Activated CD4-positive, alpha-beta T cell treated with anti-CD3 and anti-CD28 coated beads for 24 hours (primary cell): ENCODE measurements around the gene TOP1.

ENCODE experiments used
- DNase-seq, 2 donors: peaks; one replicate each; pipeline ENCODE4 v3.0.0-alpha.2; 2020; ENCODE audit warnings: low read depth in 2 of 2

The TOP1 gene

DNA sequence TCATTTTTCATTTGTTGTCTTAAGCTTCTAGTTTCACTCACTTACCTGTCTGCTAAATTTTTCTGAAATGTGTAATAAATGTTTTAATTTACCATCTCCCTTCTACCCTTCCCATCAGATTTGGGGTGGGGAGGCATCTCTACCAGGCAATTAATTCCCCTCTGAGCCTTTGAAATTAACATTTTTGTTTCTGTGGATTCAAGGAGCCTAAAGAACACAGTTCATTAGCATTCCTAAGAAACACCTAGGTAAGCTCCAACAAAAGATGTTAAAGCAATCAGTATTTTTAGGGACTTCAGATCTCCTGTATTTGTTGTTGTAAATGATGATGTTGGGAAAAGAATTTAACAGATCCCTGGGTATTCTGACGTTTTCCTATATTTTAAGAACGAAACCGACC, 6.6 kb downstream of the TOP1 start:
- no peak for DNase-seq

DNA sequence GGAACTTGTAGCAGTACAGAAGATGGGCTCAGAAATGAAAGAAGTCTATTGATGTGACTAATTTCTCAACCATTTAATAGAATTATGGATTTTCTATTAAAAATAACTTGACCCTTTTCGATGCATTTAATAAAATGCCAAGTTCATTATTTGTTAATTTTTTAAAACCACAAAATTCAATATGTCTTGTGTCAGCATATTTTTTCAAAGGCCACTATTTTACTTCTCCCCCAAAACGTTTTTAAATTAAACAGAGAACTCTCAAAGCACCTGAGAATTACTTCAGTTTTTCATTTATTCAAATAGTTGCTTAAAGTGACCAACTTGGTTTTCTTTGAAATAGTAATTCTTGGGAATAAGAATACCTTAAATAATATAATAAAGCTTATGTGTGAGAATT, 8.6 kb downstream of the TOP1 start:
- DNase-seq = no peak

DNA sequence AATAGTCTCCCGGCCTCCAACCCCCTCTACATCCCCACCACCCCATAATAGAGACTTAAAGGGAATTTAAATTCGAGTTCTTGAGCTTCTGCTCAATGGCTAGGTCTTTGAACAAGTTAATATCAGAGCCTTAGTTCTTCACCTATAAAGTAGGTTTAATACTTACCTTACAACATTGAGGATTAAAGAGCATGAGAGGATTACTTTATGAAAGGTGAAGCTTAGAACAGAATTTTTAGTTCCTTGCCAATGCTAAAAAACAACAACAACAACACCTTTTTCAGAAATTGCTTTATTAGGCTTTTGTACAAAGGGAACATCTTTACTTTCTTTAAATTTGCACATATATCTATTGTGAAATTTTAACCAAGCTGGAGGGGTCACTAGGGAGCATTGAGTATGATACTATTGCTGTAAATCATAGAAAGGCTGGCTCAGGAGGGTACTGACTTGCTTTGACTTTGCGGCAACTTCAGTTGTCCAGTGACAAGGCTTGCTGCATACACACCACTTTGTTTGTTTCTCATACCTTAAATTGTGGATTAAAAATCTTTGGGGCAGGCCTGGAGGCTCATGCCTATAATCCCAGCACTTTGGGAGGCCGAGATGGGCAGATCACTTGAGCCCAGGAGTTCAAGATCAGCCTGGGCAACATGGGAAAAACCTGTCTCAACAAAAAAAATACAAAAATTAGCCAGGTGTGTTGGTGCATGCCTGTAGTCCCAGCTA, 9.7 kb downstream of the TOP1 start:
- no peak for DNase-seq

DNA sequence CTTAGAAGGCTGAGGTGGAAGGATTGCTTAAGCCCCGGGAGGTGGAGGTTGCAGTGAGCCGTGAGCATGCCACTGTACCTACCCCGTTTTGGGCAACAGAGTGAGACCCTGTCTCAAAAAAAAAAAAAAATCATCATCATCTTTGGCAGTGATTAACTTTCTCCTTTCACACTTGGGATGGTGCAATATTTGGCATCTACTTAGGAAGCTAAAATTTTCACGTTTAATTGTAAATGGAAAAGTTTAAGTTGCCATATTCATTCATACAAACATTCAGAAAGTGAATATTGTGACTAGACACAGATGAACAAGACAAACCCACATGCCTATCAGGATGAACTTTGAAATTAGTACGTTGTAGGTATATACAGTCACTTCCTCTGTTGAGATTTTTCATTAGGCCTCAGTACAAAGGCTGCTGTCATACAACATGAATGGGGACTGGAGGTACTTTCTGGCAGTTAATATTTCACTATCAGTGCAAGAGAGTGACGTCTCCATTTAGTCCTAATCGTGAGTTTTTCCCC, 10.3 kb downstream of the TOP1 start:
- DNase-seq = no peak

DNA sequence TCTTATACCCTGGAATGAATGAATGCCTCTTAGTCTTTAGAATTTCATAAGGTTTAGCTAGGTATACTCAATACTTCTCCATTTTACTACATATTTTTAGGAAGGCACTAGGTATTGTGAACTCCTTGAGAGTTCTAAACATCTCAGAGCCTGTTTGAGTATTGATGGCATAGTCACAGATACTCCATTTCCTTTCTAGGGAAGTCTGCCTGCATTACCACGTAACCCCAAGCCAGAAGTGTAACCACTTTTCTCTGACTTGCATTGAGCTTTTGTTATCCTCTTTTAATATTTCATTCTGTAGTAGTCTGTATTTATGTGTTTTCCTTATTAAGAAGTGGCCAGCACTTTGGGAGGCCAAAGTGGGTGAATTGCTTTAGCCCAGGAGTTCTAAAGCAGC, 12.2 kb downstream of the TOP1 start:
- DNase-seq = no peak

DNA sequence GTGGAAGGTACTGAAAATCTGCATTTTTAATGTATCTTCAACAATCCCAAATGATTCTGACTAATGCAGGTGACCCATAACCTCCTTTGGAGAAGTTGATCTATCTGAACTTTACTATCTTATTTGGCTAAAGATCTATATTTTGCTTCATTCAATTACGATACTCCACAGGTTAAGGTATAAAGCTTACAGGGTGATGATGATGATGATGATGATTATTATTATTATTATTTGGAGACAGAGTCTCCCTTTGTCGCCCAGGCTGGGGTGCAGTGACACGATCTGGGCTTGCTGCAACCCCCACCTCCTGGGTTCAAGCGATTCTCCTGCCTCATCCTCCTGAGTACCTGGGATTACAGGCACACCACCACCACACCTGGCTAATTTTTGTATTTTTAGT, 13.1 kb downstream of the TOP1 start:
- DNase-seq = no peak

DNA sequence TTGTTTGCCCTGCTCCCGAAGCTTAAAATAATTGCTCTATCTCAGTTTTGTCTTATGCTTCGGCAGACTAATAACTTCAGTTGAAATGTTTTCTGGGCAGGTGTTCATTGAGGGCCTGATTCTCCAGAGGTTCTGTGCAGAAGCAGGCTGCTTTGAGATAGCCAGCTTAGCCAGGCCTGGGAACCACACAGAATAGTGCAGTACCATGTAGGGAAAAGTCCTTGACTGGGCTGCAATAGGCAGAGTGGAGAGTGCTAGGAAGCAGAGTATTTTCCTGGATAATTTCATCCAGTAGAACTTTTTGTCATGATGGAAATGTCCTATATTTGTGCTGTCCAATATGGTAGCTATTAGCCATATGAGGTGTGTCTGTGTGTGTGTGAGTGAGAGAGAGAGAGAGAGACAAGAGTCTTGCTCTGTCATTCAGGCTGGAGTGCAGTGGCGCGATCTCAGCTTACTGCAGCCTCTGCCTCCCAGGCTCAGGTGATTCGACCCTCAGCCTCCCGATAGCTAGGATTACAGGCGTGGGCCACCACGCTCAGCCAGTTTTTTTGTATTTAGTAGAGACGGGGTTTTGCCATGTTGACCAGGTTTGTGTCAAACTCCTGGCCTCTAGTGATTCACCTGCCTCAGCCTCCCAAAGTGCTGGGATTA, 15.9 kb downstream of the TOP1 start:
- no peak for DNase-seq

DNA sequence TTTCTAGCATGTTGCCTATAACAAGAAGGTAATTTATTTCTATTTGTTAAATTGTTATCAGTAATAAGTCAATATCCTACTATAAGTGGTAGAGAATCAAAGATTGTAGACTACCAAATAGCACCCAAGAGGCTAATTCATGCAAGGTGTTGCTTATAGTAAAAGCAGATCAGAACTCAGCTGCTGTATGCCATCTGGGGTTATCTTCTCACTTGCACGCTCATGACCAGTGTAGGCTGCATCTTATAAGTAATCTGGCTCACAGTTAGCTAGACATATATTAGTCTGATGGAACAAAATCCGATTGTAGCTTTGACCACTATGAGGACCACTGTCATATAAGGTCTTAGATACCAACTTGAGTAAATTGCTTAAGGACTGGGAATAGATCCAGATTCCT, 17.0 kb downstream of the TOP1 start:
- DNase-seq = no peak

DNA sequence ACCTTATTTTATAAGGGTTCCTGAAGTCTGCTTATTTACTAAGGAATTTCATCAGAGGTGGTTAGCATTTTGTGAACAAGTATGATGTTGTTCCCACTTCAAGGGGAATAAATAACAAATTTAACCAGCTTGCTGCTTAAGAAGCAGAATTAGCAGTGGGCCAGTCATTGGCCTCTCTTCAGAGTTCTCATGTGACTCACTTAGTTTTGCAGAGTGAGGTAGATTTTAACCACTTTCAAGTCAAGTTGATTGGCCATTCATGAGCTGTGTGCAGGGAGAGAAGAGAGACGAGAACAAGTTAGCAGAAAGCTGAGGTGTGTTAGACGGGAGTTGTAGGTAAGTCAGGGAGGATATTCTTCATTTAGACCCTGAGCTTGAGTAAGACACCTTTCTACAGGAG, 18.1 kb downstream of the TOP1 start:
- DNase-seq = no peak

DNA sequence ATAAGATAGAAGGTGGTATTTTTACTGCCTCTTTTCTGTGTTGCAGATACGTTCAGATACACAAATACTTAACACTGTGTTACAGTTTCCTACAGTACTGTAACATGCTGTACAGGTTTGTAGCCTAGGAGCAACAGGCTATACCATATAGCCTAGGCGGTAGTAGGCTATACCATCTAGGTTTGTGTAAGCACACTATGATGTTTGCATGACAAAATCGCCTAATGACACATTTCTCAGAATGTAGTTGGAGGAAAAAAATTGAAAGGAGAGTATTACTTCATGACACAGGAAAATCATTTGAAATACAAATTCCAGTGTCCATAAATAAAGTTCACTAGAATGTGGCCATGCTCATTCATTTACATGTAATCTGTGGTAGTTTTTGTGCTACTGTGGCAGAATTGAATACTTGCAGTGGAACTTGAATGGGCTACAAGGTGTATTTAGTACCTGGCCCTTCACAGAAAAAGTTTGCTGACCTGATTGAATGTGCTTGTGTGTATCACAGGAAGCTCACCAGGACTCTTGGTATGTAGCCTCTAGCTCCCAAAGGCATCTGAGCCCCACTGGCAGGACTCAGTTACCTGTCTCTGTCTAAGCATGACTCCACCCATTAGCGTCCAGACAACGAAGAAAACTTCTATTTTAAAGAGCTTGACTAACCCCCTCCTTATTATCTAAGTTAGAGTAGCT, 18.8 kb downstream of the TOP1 start:
- DNase-seq = no peak

DNA sequence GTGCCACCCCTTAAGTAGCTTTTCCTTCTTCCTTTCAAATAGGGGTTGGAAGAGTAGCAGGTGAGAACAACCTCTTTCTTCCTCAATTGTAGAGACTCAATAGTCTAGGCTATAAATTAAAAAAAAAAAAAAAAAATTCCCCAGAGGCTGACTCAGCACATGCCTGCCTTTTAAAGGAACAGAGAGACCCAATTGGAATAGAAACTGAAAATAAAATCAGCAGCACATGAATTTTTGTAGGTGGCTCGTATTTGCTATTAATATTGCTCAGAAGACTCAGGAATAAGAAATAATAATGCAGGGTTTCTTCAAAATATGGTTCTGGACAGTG, 19.3 kb downstream of the TOP1 start:
- no peak for DNase-seq

DNA sequence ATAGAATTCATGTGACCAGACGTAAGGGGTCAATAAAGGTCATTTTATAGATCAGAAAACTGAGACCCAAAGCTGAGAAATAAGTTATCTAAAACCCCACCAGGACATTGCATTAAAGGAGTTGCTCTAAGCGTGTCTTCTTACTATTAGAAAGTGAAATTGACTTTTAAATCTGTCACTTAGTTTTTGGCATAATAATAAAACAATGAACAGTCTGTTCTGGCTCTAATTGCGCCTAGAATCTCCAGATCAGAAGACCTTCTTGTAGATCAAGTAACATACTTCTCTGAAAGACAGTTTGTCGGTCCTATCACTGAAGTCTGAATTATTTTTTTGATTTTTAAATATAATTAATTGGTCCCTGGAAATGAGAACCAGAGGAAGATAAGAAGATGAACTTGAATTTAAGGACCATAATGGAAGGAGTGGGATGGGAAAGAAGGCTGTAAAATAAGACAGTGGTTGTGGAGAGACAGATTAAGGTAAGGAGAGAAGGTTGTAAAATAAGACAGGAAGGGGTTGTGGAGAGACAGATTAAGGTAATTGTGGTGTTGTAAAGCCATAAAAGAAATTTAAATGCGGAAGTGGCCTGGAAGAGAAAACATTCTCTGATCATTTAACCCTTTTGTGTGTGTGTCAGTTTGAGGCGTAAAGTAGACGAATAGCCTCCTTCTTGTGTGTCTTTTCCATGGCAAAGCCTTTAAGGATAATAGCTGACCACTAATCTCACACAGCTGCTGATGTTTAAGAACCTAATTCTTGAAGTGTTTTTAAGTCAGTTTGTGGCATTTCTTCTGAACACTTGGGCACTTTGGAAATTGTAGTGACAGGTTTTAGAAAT, 20.1 kb downstream of the TOP1 start:
- no peak for DNase-seq

DNA sequence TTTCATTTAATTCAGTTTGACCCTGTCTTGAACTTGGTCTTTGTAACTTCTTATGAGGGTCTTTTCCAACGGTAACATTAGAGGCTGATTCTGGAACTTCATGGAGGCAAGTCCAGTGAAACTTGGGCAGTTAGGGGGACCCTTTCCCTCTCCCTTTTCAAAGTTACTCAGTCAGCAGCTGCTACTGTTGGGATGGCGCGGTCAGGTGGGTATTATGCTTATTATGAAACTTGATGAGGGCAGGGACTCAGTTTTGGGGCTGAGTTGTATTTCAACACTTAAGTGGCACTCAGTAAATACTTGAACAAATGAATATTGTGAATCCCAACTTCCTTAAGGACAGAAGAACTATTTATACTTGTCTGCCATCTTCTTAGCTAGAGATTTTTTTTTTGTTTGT, 20.8 kb downstream of the TOP1 start:
- DNase-seq = no peak

DNA sequence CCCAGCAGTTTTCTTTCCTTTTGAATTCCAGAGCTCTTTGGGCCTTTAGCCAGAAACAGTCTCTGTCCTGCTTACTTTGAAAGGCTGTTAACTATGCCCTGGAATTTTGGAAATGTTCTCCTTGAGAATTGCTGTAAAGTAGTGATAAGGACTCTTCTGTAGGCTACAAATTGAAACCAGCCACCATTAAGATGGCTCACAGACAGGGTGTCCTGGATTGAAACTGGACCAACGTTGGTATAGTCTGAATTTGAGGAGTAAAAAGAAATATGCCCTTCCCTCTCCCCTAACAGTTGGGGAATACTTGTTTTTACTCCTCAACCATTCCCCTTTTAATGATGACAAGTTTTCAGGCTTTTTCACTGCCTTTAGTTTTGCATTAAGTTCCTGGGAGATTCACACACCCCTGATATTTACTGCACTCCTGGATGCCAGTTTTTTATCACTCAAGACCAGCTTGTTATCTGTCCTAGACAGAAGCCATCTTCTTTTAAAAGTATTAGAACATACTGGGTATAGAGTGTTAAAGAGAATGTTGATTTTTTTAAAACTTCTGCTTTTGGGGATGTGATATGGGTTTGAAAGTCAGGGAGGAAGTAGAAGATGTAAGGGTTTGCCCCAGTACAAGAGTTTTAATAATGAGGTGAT, 21.9 kb downstream of the TOP1 start:
- DNase-seq = no peak

DNA sequence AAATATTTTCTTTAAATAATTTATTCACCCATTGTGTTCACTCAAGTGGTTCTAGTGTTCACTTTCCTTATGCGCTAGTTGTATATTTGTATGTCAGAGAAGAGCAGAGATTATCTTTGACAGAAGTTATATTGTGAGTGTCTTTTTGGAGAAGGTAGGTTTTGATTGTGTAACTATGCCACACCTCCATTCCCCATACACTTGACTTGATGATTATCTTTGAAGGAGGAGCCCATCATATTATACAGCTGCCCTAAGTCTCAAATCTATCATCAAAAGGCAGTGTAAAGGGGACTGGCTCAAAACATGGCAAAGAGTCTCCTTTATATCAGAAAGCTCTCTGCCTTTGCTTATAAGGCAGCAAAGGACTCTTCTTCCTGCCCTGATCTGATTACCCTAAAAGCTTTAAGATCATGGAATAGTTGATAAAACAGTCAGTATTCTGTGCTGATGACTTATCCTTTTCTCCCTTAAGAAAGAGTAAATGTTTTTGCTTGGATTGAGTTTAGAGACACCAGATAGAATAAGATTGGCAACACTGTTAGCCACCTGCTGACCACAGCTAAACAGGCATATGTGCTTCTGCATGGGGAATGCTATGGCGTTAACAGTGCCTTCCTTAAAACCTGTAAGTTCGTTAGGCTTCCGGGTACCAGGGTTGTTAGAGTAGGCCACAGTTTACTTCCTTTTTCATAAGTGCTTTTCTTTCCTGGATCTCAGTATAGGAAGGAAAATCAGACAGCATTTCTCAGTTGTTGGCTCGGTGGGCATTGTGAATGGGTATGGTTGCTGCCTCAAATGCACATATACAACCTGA, 22.6 kb downstream of the TOP1 start:
- DNase-seq = no peak

DNA sequence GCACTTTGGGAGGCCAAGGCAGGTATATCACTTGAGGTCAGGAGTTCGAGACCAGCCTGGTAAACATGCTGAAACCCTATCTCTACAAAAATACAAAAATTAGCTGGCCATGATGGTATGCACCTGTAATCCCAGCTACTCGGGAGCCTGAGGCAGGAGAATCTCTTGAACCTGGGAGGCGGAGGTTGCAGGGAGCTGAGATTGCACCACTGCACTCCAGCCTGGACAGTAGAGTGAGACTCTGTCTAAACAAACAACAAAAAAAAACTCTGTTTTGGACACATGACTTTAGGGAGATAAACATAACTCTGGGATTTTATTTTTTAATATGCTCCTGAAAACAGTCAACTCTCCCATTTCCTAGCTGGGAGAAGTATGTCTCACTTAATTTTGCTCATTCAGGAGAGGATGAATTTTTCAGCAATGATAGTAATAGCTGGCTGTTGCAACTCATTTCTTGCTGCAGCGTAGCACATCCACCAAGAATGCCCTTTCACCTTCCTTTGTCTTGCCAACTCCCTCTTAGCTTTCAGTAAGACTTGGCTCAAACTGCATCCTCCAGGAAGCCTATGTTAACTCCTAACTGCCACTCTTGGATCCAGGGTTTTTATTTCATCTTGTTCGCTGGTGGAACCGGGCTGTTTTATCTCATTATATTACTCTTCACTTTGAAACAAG, 24.3 kb downstream of the TOP1 start:
- no peak for DNase-seq

DNA sequence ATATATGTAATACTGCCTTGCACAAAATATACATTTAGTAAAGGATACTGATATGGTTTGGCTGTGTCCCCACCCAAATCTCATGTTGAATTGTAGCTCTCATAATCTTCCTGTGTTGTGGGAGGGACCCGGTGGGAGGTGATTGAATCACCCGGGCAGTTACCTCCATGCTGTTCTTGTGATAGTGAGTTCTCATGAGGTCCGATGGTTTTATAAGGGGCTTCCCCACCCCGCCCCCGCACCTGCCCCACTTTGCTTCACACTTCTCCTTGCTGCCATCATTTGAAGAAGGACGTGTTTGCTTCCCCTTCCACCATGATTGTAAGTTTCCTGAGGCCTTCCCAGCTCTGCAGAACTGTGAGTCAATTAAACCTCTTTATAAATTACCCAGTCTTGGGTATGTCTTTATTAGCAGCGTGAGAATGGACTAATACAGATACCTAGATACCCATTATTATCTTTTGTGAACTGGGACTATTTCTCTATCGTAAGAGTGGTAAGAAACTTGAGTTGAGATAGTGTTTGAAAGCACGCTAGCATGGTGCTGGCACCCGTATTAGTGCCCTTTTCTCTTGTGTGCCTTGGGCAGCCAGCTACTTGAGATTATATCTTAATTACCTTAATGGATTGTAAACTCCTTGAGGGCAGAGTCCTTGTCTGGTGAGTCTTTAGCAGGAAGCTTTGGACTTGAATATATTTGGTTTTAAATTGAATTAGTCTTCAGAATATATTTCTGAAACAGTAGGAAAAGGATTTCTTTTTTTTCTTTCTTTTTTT, 25.6 kb downstream of the TOP1 start:
- no peak for DNase-seq

DNA sequence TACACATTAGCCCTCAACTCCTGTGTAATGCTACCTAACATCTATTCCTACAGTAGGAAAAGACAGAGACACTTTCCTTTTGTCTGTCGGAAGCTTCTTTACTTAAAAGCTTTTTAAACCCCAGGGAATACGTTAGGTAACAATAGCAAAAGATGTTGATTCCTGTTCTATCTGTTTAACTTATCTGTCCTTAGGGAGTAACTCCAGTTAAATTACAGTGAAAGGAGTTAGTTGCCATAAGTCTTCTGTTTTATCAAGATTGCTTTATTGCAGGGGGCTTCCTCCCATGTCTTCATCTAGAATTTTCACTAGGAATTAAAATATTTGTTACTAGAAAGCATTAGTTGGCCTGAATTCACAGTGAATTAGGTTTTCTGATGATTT, 26.2 kb downstream of the TOP1 start:
- no peak for DNase-seq

DNA sequence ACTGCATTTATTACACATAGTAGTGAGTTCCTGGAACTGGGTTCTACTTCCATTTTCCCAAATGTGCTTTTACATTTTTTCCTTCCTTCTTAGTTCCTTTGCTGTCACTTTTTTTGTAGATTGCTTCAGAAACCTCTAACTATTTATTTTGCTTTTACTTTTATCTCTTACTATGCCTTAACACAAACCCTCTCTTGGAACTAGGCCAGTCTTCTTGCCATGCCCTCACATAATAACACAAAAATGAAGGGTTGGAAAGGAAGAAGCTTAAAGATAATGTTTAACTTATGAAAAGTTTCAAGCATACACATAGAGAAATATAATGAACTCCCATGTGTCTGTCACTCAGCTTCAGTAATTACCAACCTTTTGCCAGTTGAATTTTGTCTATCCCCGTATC, 27.1 kb downstream of the TOP1 start:
- no peak for DNase-seq
